HepG2 (cell line): ENCODE results near the gene SCGB1C2. TPM values are rescaled to one million over a fixed set of nuclear protein-coding genes. Genes with fewer than 3 reads are reported as not detected.

ENCODE experiments used
- ATAC-seq: fragments of 200-7000 bp; cut with Tn5 transposase; 3 replicates; pipeline ENCODE4 v1.9.1; 2020; ENCODE audit warnings: mild to moderate bottlenecking, moderate library complexity
- BruUV-seq: library from RNA; stranded (reverse); fragments of 400-500 nt; replicated peaks from 2 replicates; lab custom pipeline; 2021; lab: Mats Ljungman, UMichigan
- CTCF ChIA-PET: fragments of 300-600 bp; formaldehyde crosslinking; extraction: SDS; loops from one replicate; lab custom pipeline; 2021; ENCODE audit warnings: low total read pairs, inconsistent platforms, low intra/inter-chr PET ratio; lab: Yijun Ruan, JAX
- POLR2A ChIA-PET: fragments of 350-600 bp; sonication (Branson Sonifier 250); formaldehyde crosslinking; loops from one replicate; lab custom pipeline; 2020; ENCODE audit warnings: antibody characterized with exemption, inconsistent platforms; lab: Yijun Ruan, JAX
- DNase-seq: peaks from one replicate; pipeline ENCODE4 v3.0.0-alpha.2; 2015; ENCODE audit warnings: low spot score
- FAIRE-seq: peaks from 3 replicates; lab custom pipeline; 2011; peaks lifted over from hg19 to GRCh38; lab: Jason Lieb, UNC
- H2AFZ ChIP-seq: one replicate; pipeline ENCODE4 v1.6.1; 2011; ENCODE audit warnings: low read length, inconsistent platforms
- H3K27ac ChIP-seq: fragments of 300-600 bp; 3 replicates; pipeline ENCODE4 v1.8.0; 2011; ENCODE audit warnings: mixed run types, mild to moderate bottlenecking, mixed read lengths, low read length, inconsistent platforms; ENCODE audit not compliant: insufficient read depth; ENCODE audit errors: extremely low read length
- H3K27me3 ChIP-seq, 2 experiments: fragments of 200-600 bp in 1 of 2; 2 replicates in 1 of 2; 3 replicates in 1 of 2; pipeline versions ENCODE4 v1.6.0 to v1.8.0; 2011; ENCODE audit warnings: low read length in 2 of 2, mild to moderate bottlenecking in 2 of 2, moderate library complexity in 2 of 2, inconsistent platforms in 1 of 2; ENCODE audit not compliant: insufficient read depth in 2 of 2, control insufficient read depth in 1 of 2
- H3K36me3 ChIP-seq, 2 experiments: fragments of 200-600 bp in 1 of 2; replicated peaks in 1 of 2; 2 replicates in 1 of 2; 3 replicates in 1 of 2; pipeline versions ENCODE4 v1.5.1 to v1.8.0; 2011; ENCODE audit warnings: low read length in 2 of 2, inconsistent platforms in 1 of 2; ENCODE audit not compliant: insufficient read depth in 2 of 2, control insufficient read depth in 1 of 2
- H3K4me1 ChIP-seq: 2 replicates; pipeline ENCODE4 v1.5.1; 2012; ENCODE audit warnings: low read length, inconsistent platforms; ENCODE audit not compliant: insufficient read depth
- H3K4me2 ChIP-seq: 2 replicates; pipeline ENCODE4 v1.6.0; 2011; ENCODE audit warnings: low read depth, low read length, inconsistent platforms
- H3K4me3 ChIP-seq, 3 experiments: fragments of 200-600 bp in 1 of 3; sonication (generic), shearing (Covaris generic) in 1 of 3; replicated peaks in 1 of 3; 2 replicates each; pipeline ENCODE4 v1.5.1; 2011 to 2016; ENCODE audit warnings: low read length in 3 of 3, inconsistent platforms in 2 of 3, low read depth in 2 of 3, mild to moderate bottlenecking in 2 of 3, control low read depth in 1 of 3, mixed read lengths in 1 of 3; ENCODE audit not compliant: insufficient read depth in 1 of 3
- H3K79me2 ChIP-seq: one replicate; pipeline ENCODE4 v1.6.1; 2011; ENCODE audit warnings: low read length, inconsistent platforms; ENCODE audit not compliant: insufficient read depth
- H3K9ac ChIP-seq: 2 replicates; pipeline ENCODE4 v1.6.0; 2011; ENCODE audit warnings: mild to moderate bottlenecking, low read depth, low read length, inconsistent platforms; ENCODE audit not compliant: insufficient read depth
- H3K9me3 ChIP-seq: 2 replicates; pipeline ENCODE4 v1.5.1; 2012; ENCODE audit warnings: mild to moderate bottlenecking, low read length
- H4K20me1 ChIP-seq: 2 replicates; pipeline ENCODE4 v1.6.0; 2011; ENCODE audit warnings: inconsistent platforms, mild to moderate bottlenecking, low read length, moderate library complexity; ENCODE audit not compliant: insufficient read depth
- ARHGAP35 ChIP-seq: sonication (generic); formaldehyde crosslinking; IDR thresholded peaks from 2 replicates; pipeline ENCODE4 v1.9.0; 2022; ENCODE audit warnings: mild to moderate bottlenecking, inconsistent platforms, moderate library complexity, missing genetic modification reagents, borderline replicate concordance
- CEBPB ChIP-seq: IDR thresholded peaks from 2 replicates; pipeline ENCODE4 v1.6.1; 2011; ENCODE audit warnings: low read depth, low read length, improper control_type of control experiment, borderline replicate concordance
- LRRFIP1 ChIP-seq: sonication (generic); formaldehyde crosslinking; conservative IDR thresholded peaks from 2 replicates; pipeline ENCODE4 v1.4.0; 2020; ENCODE audit warnings: missing genetic modification reagents
- MATR3 ChIP-seq: sonication (generic); formaldehyde crosslinking; IDR thresholded peaks from 2 replicates; pipeline ENCODE4 v1.4.0; 2020; ENCODE audit warnings: missing genetic modification reagents
- MEIS2 ChIP-seq: sonication (generic); formaldehyde crosslinking; IDR thresholded peaks from 2 replicates; pipeline ENCODE4 v1.9.0; 2021; ENCODE audit warnings: mild to moderate bottlenecking, missing genetic modification reagents
- RARG ChIP-seq: sonication (generic); formaldehyde crosslinking; IDR thresholded peaks from 2 replicates; pipeline ENCODE4 v1.4.0; 2020; ENCODE audit warnings: low read depth, mild to moderate bottlenecking, missing genetic modification reagents
- SOX5 ChIP-seq: IDR thresholded peaks from 2 replicates; pipeline ENCODE4 v1.6.1; 2016; ENCODE audit warnings: borderline replicate concordance
- TFDP1 ChIP-seq: IDR thresholded peaks from 2 replicates; pipeline ENCODE4 v1.6.1; 2016; ENCODE audit warnings: missing compliant biosample characterization, missing genetic modification reagents, borderline replicate concordance
- ZBTB37 ChIP-seq: sonication (generic); formaldehyde crosslinking; IDR thresholded peaks from 2 replicates; pipeline ENCODE4 v1.4.0; 2020; ENCODE audit warnings: mild to moderate bottlenecking, missing genetic modification reagents
- ZKSCAN1 ChIP-seq: fragments of 150-350 bp; IDR thresholded peaks from 2 replicates; pipeline ENCODE4 v1.6.1; 2014; ENCODE audit warnings: low read length
- ZNF547 ChIP-seq: sonication (generic); formaldehyde crosslinking; IDR thresholded peaks from 2 replicates; pipeline ENCODE4 v1.5.1; 2020; ENCODE audit warnings: mild to moderate bottlenecking, missing genetic modification reagents
- ZNF768 ChIP-seq: sonication (generic); formaldehyde crosslinking; IDR thresholded peaks from 2 replicates; pipeline ENCODE4 v1.4.0; 2020; ENCODE audit warnings: missing genetic modification reagents
- WGBS: methylation state at CpG from one replicate; pipeline ENCODE4 v1.1.6; 2017; ENCODE audit warnings: low lambda C conversion rate; 5-methylcytosine and 5-hydroxymethylcytosine counted together
- in situ Hi-C: cut with HindIII; loops from 2 replicates; pipeline ENCODE4 v1.10.0; 2017; ENCODE audit warnings: low pct_unique_long_range_greater_than_20kb; ENCODE audit not compliant: extremely low pct_ligation_motif_present
- intact Hi-C: fragments of 100-400 bp; cut with micrococcal nuclease; formaldehyde crosslinking; loops from one replicate; pipeline ENCODE4 v1.10.0; 2022; ENCODE audit not compliant: unreplicated experiment
- polyA plus RNA-seq, 8 experiments: library from polyadenylated mRNA; depleted of rRNA in 3 of 8; stranded (reverse) in 7 of 8; unstranded in 1 of 8; fragments of >200 nt; fragmentation: Illumina TruSeq in 4 of 8; extraction: Trizol in 4 of 8; gene quantifications; 2 replicates each; pipeline versions ENCODE4 v1.2.1 to v1.2.3, GENCODE V29; 2011 to 2016; ENCODE audit warnings: low read depth in 4 of 8, missing spikeins in 1 of 8, mixed read lengths in 1 of 8; ENCODE audit not compliant: insufficient read depth in 1 of 8
- total RNA-seq, 5 experiments: library from RNA; depleted of rRNA; stranded (reverse); fragments of >200 nt; fragmentation: Illumina TruSeq; extraction: Trizol; gene quantifications; 2 replicates each; pipeline ENCODE4 v1.2.3, GENCODE V29; 2016; ENCODE audit warnings: low read depth in 1 of 5

Gene SCGB1C2
- total and polyA plus RNA-seq, 2 of the 13 experiments (the other 11 are each of a cell fraction or from before 2014, with no cell fraction given) = not detected

GRCh38 chr17:147796-148740, 10.7 kb downstream of the SCGB1C2 start:
- no peak overlapping the region for H3K4me2 ChIP-seq
- ATAC-seq = no peak
- no peak for DNase-seq
- no peaks in the 10 kb centered on the region; the same call in 1 of the 2 replicates for H4K20me1 ChIP-seq
- no TSS peak for BruUV-seq
- H3K27ac ChIP-seq = no peak overlapping the region
- FAIRE-seq = no peak
- CTCF ChIA-PET = no interaction called here
- POLR2A ChIA-PET = no interaction called here
- no peaks in the 10 kb centered on the region for H3K9me3 ChIP-seq
- H3K4me1 ChIP-seq = peaks cover 52% of the 10 kb centered on the region
- no peak overlapping the region for H3K4me3 ChIP-seq
- H3K79me2 ChIP-seq = no peaks in the 10 kb centered on the region
- H3K27me3 ChIP-seq = peaks cover 2 to 24% of the 10 kb centered on the region in 2 experiments; a peak in 3 of 5 replicates
- H3K36me3 ChIP-seq = no peaks in the 10 kb centered on the region
- 25% methylated on average over 5 of the region's 17 CpGs for WGBS
- no peak overlapping the region for H2AFZ ChIP-seq
- intact Hi-C loops = no loop called here
- in situ Hi-C loops = no loop called here
- no peak overlapping the region for H3K9ac ChIP-seq
- TF ChIP-seq ZKSCAN1 (0 out of 2 replicates have a peak, but pooled peaks have one; percentile 16), RARG (CRISPR knock-in tag) (no peak), ZNF547 (CRISPR knock-in tag) (no peak), ZNF768 (CRISPR knock-in tag) (peak; percentile 89), CEBPB (0 out of 2 replicates have a peak, but pooled peaks have one; percentile 1)

- no peak for FAIRE-seq
- no peaks in the 10 kb centered on the region for H3K79me2 ChIP-seq
- H3K27me3 ChIP-seq = peaks cover 0 to 18% of the 10 kb centered on the region in 2 experiments; a peak in 3 of 5 replicates
- in situ Hi-C loops = no loop called here
- CTCF ChIA-PET = no interaction called here
- H3K4me3 ChIP-seq = no peak overlapping the region
- 49% methylated on average over 8 of the region's 11 CpGs for WGBS
- DNase-seq = no peak
- H3K4me1 ChIP-seq = peaks cover 46% of the 10 kb centered on the region
- no TSS peak for BruUV-seq
- no peak overlapping the region for H3K27ac ChIP-seq
- H3K9ac ChIP-seq = no peak overlapping the region
- no peaks in the 10 kb centered on the region for H4K20me1 ChIP-seq
- H3K36me3 ChIP-seq = no peaks in the 10 kb centered on the region
- no peak overlapping the region for H2AFZ ChIP-seq
- POLR2A ChIA-PET = no interaction called here
- no peak overlapping the region for H3K4me2 ChIP-seq
- intact Hi-C loops = no loop called here
- no peaks in the 10 kb centered on the region for H3K9me3 ChIP-seq
- ATAC-seq = no peak
- no peak for TF ChIP-seq LRRFIP1 (CRISPR knock-in tag)
- no peak for TF ChIP-seq MATR3 (CRISPR knock-in tag)
- TF ChIP-seq ZBTB37 (CRISPR knock-in tag) = no peak
- TF ChIP-seq MEIS2 (CRISPR knock-in tag) = no peak
- no peak for TF ChIP-seq TFDP1
- no peak for TF ChIP-seq ARHGAP35 (CRISPR knock-in tag)
- no peak for TF ChIP-seq SOX5
Observed at GRCh38 chr17:148757-149156, 11.4 kb downstream of the SCGB1C2 start.
